HFFc6 (cell line): ENCODE measurements around the gene LEKR1. TPM values are rescaled to one million over a fixed set of nuclear protein-coding genes. Genes with fewer than 3 reads are reported as not detected.

Experiments used
- DNase-seq: peaks from one replicate; pipeline ENCODE4 v3.0.0-alpha.2; 2018
- H3K27ac Mint-ChIP-seq: 2 replicates; pipeline ENCODE4 v1.8.0; 2020; ENCODE audit warnings: mild to moderate bottlenecking, mixed read lengths
- H3K27me3 Mint-ChIP-seq: 2 replicates; pipeline ENCODE4 v1.8.0; 2021; ENCODE audit warnings: mild to moderate bottlenecking, moderate library complexity, mixed read lengths; ENCODE audit not compliant: insufficient read depth
- H3K36me3 Mint-ChIP-seq: 2 replicates; pipeline ENCODE4 v1.8.0; 2021; ENCODE audit warnings: low read depth, mixed read lengths
- H3K4me1 Mint-ChIP-seq: 2 replicates; pipeline ENCODE4 v1.8.0; 2020; ENCODE audit warnings: low read depth, mixed read lengths
- H3K4me3 Mint-ChIP-seq: 2 replicates; pipeline ENCODE4 v1.8.0; 2020; ENCODE audit warnings: mild to moderate bottlenecking, moderate library complexity, mixed read lengths
- H3K9me3 Mint-ChIP-seq: 2 replicates; pipeline ENCODE4 v1.8.0; 2020; ENCODE audit warnings: mild to moderate bottlenecking, mixed read lengths
- CTCF ChIP-seq: fragments of 200-600 bp; sonication (generic); IDR thresholded peaks from 2 replicates; pipeline ENCODE4 v1.5.0; 2021; ENCODE audit warnings: antibody characterized with exemption, mild to moderate bottlenecking
- total RNA-seq, 6 experiments: library from RNA; stranded (reverse); fragmentation: NEBNext Ultra II Directional; extraction: Animal tissue kit (Norgen Biotek cat#: 25700); gene quantifications; 2 replicates in 1 of 6; 3 replicates in 5 of 6; pipeline ENCODE4 v1.2.3, GENCODE V29; 2021

LEKR1 gene
- total RNA-seq, 6 experiments from 2014 or later = 0.40 to 1.0 (median 0.77) TPM

- H3K27ac Mint-ChIP-seq = no peak overlapping the region
- H3K4me1 Mint-ChIP-seq = peaks cover 33% of the 10 kb centered on the region
- no peak for TF ChIP-seq CTCF
- no peaks in the 10 kb centered on the region for H3K27me3 Mint-ChIP-seq
- 0 out of 2 replicates have a peak, but pooled peaks cover 5% of the 10 kb centered on the region for H3K36me3 Mint-ChIP-seq
- H3K9me3 Mint-ChIP-seq = no peaks in the 10 kb centered on the region
- DNase-seq = no peak
- H3K4me3 Mint-ChIP-seq = no peak overlapping the region
These were observed 89.2 kb downstream of the LEKR1 start for GRCh38 chr3:156915372-156915771.

GRCh38 chr3:156918746-156919145 is 92.6 kb downstream of the LEKR1 start:
- H3K4me3 Mint-ChIP-seq = no peak overlapping the region
- H3K27ac Mint-ChIP-seq = no peak overlapping the region
- no peaks in the 10 kb centered on the region; the same call in 1 of the 2 replicates for H3K27me3 Mint-ChIP-seq
- no peak for DNase-seq
- peaks cover 20% of the 10 kb centered on the region for H3K4me1 Mint-ChIP-seq
- H3K9me3 Mint-ChIP-seq = no peaks in the 10 kb centered on the region
- peaks cover 5% of the 10 kb centered on the region; the same call in 1 of the 2 replicates for H3K36me3 Mint-ChIP-seq
- no peak for TF ChIP-seq CTCF

- peaks cover 5% of the 10 kb centered on the region; the same call in 1 of the 2 replicates for H3K36me3 Mint-ChIP-seq
- peaks cover 20% of the 10 kb centered on the region for H3K4me1 Mint-ChIP-seq
- TF ChIP-seq CTCF = no peak
- no peak overlapping the region for H3K4me3 Mint-ChIP-seq
- H3K27me3 Mint-ChIP-seq = no peaks in the 10 kb centered on the region; the same call in 1 of the 2 replicates
- no peaks in the 10 kb centered on the region for H3K9me3 Mint-ChIP-seq
- no peak for DNase-seq
- no peak overlapping the region for H3K27ac Mint-ChIP-seq
These were observed 93.7 kb downstream of the LEKR1 start for GRCh38 chr3:156919818-156920217.

GRCh38 chr3:156920399-156920798 is 94.2 kb downstream of the LEKR1 start:
- Mint-ChIP-seq H3K27ac (no peak overlapping the region), H3K4me3 (no peak overlapping the region), H3K9me3 (no peaks in the 10 kb centered on the region), H3K36me3 (peaks cover 5% of the 10 kb centered on the region; the same call in 1 of the 2 replicates), H3K4me1 (peaks cover 20% of the 10 kb centered on the region), H3K27me3 (no peaks in the 10 kb centered on the region; the same call in 1 of the 2 replicates)
- no peak for DNase-seq
- TF ChIP-seq CTCF = no peak

- Mint-ChIP-seq H3K36me3 (peaks cover 5% of the 10 kb centered on the region; the same call in 1 of the 2 replicates), H3K4me3 (no peak overlapping the region), H3K4me1 (peaks cover 7% of the 10 kb centered on the region; the same call in 1 of the 2 replicates), H3K9me3 (no peaks in the 10 kb centered on the region), H3K27ac (no peak overlapping the region), H3K27me3 (no peaks in the 10 kb centered on the region; the same call in 1 of the 2 replicates)
- DNase-seq = no peak
- no peak for TF ChIP-seq CTCF
These were observed 97.2 kb downstream of the LEKR1 start for GRCh38 chr3:156923349-156923748.

- no peak for TF ChIP-seq CTCF
- Mint-ChIP-seq H3K27ac (no peak overlapping the region), H3K9me3 (no peaks in the 10 kb centered on the region), H3K27me3 (peaks cover 5% of the 10 kb centered on the region), H3K36me3 (no peaks in the 10 kb centered on the region), H3K4me1 (no peaks in the 10 kb centered on the region), H3K4me3 (no peak overlapping the region)
- DNase-seq = no peak
These were observed 112.6 kb downstream of the LEKR1 start for GRCh38 chr3:156938724-156939123.
